ENCODE results near the gene ZNF804B. TPM values are rescaled to one million over a fixed set of nuclear protein-coding genes. Genes with fewer than 3 reads are reported as not detected.

Gene ZNF804B
- total and polyA plus RNA-seq, 12 donors: 0.04 to 0.09 (median 0.08) TPM; not detected in 7

- TF ChIP-seq POLR2A (IDR thresholded peaks at IDR 0.05) (no peak), CTCF (IDR thresholded peaks at IDR 0.05) (no peak)
- H3K9me3 ChIP-seq (replicated peaks in 1 of 3): no peaks in the 10 kb centered on the region
- no peak overlapping the region for H3K4me3 ChIP-seq
- H3K36me3 ChIP-seq (replicated peaks in 1 of 2): no peaks in the 10 kb centered on the region
- H3K27ac ChIP-seq: no peak overlapping the region
- no peak for DNase-seq
- intact Hi-C loops (cut with DNase I): no loop called here
- H3K4me1 ChIP-seq (replicated peaks in 1 of 2): no peaks in the 10 kb centered on the region
- WGBS, 4 donors: 89 to 94% (median 92%) methylated on average over 4 of the region's 4 CpGs
- H3K27me3 ChIP-seq: no peaks in the 10 kb centered on the region
These were observed 552.4 kb downstream of the ZNF804B start for GRCh38 chr7:89311886-89312285.

GRCh38 chr7:89312551-89312950 lies 553.1 kb downstream of the ZNF804B start:
- Histone ChIP-seq H3K36me3 (replicated peaks in 1 of 2) (no peaks in the 10 kb centered on the region), H3K4me1 (replicated peaks in 1 of 2) (no peaks in the 10 kb centered on the region), H3K27ac (no peak overlapping the region), H3K27me3 (no peaks in the 10 kb centered on the region), H3K4me3 (no peak overlapping the region), H3K9me3 (replicated peaks in 1 of 3) (no peaks in the 10 kb centered on the region)
- no peak for TF ChIP-seq POLR2A (IDR thresholded peaks at IDR 0.05)
- TF ChIP-seq CTCF (IDR thresholded peaks at IDR 0.05): no peak
- DNase-seq: no peak
- intact Hi-C loops (cut with DNase I): no loop called here

DNA sequence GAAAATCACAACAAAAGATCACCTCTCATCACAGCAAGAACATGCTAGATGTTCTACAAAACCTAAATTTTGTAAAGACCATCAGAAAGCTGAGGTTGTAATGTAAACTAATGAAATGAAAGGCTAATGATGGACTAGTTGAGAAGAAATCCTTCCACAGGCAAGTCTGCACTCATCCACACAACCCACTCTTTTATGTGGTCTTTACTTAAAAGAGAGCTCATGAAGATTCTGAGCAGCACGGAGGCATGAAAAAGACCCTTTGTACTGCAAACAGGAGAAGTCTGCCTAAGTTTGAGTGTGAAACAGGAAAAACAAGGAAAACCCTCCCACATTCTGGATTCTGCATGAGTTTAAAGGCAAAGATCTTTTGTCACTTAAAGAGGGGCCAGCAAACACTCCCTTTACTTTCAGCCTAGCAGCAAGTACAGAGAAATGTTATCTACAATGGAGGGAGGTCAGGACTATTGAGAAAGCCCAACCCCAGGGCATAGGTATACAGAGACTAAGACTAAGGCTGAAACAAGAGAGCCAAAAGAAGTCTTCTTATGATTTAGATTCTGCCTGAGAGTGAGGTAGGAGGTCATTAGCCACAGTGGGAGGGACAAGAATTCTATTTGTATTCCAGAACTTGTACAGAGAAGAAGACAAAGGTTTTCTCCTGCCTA lies 557.2 kb downstream of the ZNF804B start:
- H3K4me3 ChIP-seq: no peak overlapping the region
- no peak overlapping the region for H3K27ac ChIP-seq
- intact Hi-C loops (cut with DNase I): no loop called here
- TF ChIP-seq POLR2A (IDR thresholded peaks at IDR 0.05): no peak
- no peak for TF ChIP-seq CTCF (IDR thresholded peaks at IDR 0.05)
- DNase-seq: no peak
- no peaks in the 10 kb centered on the region for H3K4me1 ChIP-seq (replicated peaks in 1 of 2)
- no peaks in the 10 kb centered on the region for H3K36me3 ChIP-seq (replicated peaks in 1 of 2)
- no peaks in the 10 kb centered on the region for H3K27me3 ChIP-seq
- 64 to 74% (median 68%) methylated on average over 1 of the region's 1 CpG for WGBS, 4 donors
- no peaks in the 10 kb centered on the region for H3K9me3 ChIP-seq (replicated peaks in 1 of 3)

GRCh38 chr7:89332026-89332425 lies 572.5 kb downstream of the ZNF804B start:
- Histone ChIP-seq H3K4me3 (no peak overlapping the region), H3K4me1 (replicated peaks in 1 of 2) (no peaks in the 10 kb centered on the region), H3K36me3 (replicated peaks in 1 of 2) (no peaks in the 10 kb centered on the region), H3K9me3 (replicated peaks in 1 of 3) (no peaks in the 10 kb centered on the region), H3K27ac (no peak overlapping the region), H3K27me3 (no peaks in the 10 kb centered on the region)
- 61 to 76% (median 63%) methylated on average over 1 of the region's 1 CpG for WGBS, 4 donors
- TF ChIP-seq CTCF (IDR thresholded peaks at IDR 0.05) (no peak), POLR2A (IDR thresholded peaks at IDR 0.05) (no peak)
- intact Hi-C loops (cut with DNase I): no loop called here
- no peak for DNase-seq

Data from adrenal gland (tissue), 12 donors.